SU-DHL-6 (cell line): Measurements from ENCODE around the gene COL5A1.

ENCODE experiments used
- H2AFZ ChIP-seq: fragments of 200-600 bp; sonication (generic); 2 replicates; pipeline ENCODE4 v1.6.1; 2014; ENCODE audit warnings: low read depth, mild to moderate bottlenecking, moderate library complexity, mixed read lengths, antibody characterized with exemption, low read length; ENCODE audit not compliant: severe bottlenecking
- H3F3A ChIP-seq: fragments of 200-600 bp; shearing (Covaris generic); 2 replicates; pipeline ENCODE4 v1.6.0; 2016; ENCODE audit warnings: antibody characterized with exemption, mild to moderate bottlenecking; ENCODE audit not compliant: insufficient read depth
- H3K27ac ChIP-seq: fragments of 200-600 bp; sonication (generic); 2 replicates; pipeline ENCODE4 v1.5.1; 2016; ENCODE audit warnings: low read depth, mild to moderate bottlenecking, low read length, moderate library complexity, mixed read lengths
- H3K27me3 ChIP-seq: fragments of 200-600 bp; sonication (generic), shearing (Covaris generic); 2 replicates; pipeline ENCODE4 v1.6.0; 2014; ENCODE audit warnings: mild to moderate bottlenecking, low read length
- H3K36me3 ChIP-seq: fragments of 200-600 bp; sonication (generic); 2 replicates; pipeline ENCODE4 v1.6.1; 2014; ENCODE audit warnings: mild to moderate bottlenecking, low read length, mixed read lengths
- H3K4me2 ChIP-seq: fragments of 300-600, 200-600 bp; shearing (Covaris generic), sonication (generic); 2 replicates; pipeline ENCODE4 v1.6.0; 2014; ENCODE audit warnings: low read length, low read depth, mild to moderate bottlenecking; ENCODE audit not compliant: poor library complexity, severe bottlenecking
- H3K4me3 ChIP-seq: fragments of 200-600 bp; sonication (generic); 2 replicates; pipeline ENCODE4 v1.5.1; 2014; ENCODE audit warnings: antibody characterized with exemption, low read length, mild to moderate bottlenecking, mixed read lengths; ENCODE audit not compliant: insufficient read depth, poor library complexity, severe bottlenecking
- H3K79me2 ChIP-seq: fragments of 200-600 bp; sonication (generic); 2 replicates; pipeline ENCODE4 v1.6.1; 2014; ENCODE audit warnings: mild to moderate bottlenecking, low read length, moderate library complexity; ENCODE audit not compliant: insufficient read depth
- H3K9ac ChIP-seq: fragments of 200-600 bp; sonication (generic); 2 replicates; pipeline ENCODE4 v1.7.0; 2014; ENCODE audit warnings: mild to moderate bottlenecking, low read length
- H3K9me2 ChIP-seq: fragments of 200-600 bp; sonication (generic); replicated peaks from 2 replicates; pipeline ENCODE4 v1.6.1; 2014; ENCODE audit warnings: low read length; ENCODE audit not compliant: insufficient read depth
- H3K9me3 ChIP-seq: fragments of 200-600 bp; sonication (generic); 2 replicates; pipeline ENCODE4 v1.6.1; 2014; ENCODE audit warnings: low read length, mixed read lengths; ENCODE audit not compliant: insufficient read depth
- H4K20me1 ChIP-seq: fragments of 200-600 bp; sonication (generic); 2 replicates; pipeline ENCODE4 v1.6.1; 2014; ENCODE audit warnings: low read depth, mild to moderate bottlenecking, antibody characterized with exemption, low read length, moderate library complexity, mixed read lengths
- CTCF ChIP-seq: fragments of 200-600 bp; sonication (generic); IDR thresholded peaks from one replicate; pipeline ENCODE4 v1.5.1; 2017; ENCODE audit warnings: antibody characterized with exemption, mild to moderate bottlenecking, low read length, moderate library complexity; ENCODE audit not compliant: insufficient read depth, poor library complexity, severe bottlenecking
- EZH2phosphoT487 ChIP-seq: fragments of 200-600 bp; sonication (generic), shearing (Covaris generic); conservative IDR thresholded peaks from 2 replicates; pipeline ENCODE4 v1.6.1; 2018; ENCODE audit warnings: mild to moderate bottlenecking, antibody characterized with exemption, low read length, moderate library complexity, mixed read lengths

The COL5A1 gene

DNA sequence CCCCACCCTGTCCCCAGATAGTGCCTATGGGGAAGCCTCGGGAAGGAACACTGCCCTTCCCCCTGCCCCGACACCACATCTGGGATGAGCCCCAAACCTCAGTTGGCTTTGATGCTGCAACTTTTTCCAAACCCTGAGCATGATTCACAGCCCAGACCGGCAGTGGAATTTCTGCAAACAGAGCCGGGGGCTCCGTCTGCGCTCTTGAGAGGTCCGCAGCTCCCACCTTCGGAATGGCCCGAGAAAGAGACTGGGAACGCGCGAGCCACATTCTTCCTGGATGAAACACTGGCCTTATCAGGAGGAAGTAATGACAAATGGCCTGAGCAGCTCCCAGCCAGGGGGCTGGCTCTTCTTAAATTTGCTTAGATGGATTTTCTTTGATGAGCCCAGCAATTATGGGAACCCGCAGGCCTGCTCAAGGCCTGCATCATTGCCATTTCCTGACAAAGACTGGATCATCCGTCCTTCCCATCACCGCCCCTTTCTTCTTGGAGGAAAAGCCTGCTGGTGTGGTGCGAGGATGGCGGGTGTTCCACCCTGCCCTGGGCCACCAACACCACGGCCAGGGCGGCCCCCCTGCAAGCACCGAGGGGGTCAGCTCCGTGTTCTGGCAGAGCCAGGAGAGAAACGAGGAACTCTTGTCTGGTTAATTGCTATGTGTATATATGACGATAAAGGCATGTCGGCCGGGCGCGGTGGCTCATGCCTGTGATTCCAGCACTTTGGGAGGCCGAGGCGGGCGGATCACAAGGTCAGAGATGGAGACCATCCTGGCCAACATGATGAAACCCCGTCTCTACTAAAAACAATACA, 38.8 kb upstream of the COL5A1 start:
- H4K20me1 ChIP-seq, result no peaks in the 10 kb centered on the region
- H3K9me3 ChIP-seq, result no peaks in the 10 kb centered on the region
- H3K36me3 ChIP-seq, result no peaks in the 10 kb centered on the region
- no peak overlapping the region for H3K27ac ChIP-seq
- no peaks in the 10 kb centered on the region for H3K27me3 ChIP-seq
- H3F3A ChIP-seq, result no peaks in the 10 kb centered on the region
- TF ChIP-seq EZH2phosphoT487, result no peak
- no peak for TF ChIP-seq CTCF
- no peaks in the 10 kb centered on the region for H3K9me2 ChIP-seq
- no peak overlapping the region for H3K4me2 ChIP-seq
- H3K79me2 ChIP-seq, result no peaks in the 10 kb centered on the region
- no peak overlapping the region for H3K4me3 ChIP-seq
- H2AFZ ChIP-seq, result no peak overlapping the region
- no peak overlapping the region for H3K9ac ChIP-seq

- Histone ChIP-seq H3K4me3 (no peak overlapping the region), H3K4me2 (no peak overlapping the region), H3K9ac (no peak overlapping the region), H3F3A (no peaks in the 10 kb centered on the region), H3K27me3 (no peaks in the 10 kb centered on the region), H4K20me1 (no peaks in the 10 kb centered on the region), H3K36me3 (no peaks in the 10 kb centered on the region), H3K9me3 (no peaks in the 10 kb centered on the region), H2AFZ (no peak overlapping the region), H3K9me2 (no peaks in the 10 kb centered on the region), H3K79me2 (no peaks in the 10 kb centered on the region), H3K27ac (no peak overlapping the region)
- TF ChIP-seq CTCF (no peak), EZH2phosphoT487 (no peak)
Observed at GRCh38 chr9:134604834-134605233, 36.8 kb upstream of the COL5A1 start.

DNA sequence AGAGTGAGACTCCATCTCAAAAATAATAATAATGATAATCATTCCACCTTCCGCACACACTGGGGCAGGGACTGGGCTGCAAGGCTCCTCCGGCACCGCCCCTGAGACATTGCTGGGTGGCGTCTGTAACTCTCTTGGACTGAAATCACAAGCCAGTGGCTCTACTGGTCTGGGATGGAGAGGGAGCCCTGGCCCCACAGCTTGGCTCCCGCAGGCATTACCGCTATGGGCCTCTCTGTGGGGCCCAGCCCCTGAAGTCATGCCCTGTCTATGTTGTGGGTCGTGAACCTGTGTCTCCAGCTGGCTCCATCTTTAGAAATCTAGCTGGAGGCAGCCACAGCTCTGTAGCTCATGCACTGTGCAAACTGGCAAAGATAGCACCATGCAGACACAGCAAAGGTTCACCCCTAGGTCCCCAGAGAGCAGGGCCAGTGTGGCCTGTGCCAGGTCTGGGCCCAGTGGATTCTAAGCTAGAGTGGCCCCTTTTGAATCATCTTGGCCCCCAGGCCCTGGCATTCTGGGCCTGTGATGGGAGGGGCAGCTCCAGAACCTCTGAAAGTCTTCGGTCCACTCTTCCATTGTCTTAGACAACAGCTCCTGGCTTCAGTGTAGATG, 36.1 kb upstream of the COL5A1 start:
- Histone ChIP-seq H3K9ac (no peak overlapping the region), H3K27ac (no peak overlapping the region), H4K20me1 (no peaks in the 10 kb centered on the region), H2AFZ (no peak overlapping the region), H3F3A (no peaks in the 10 kb centered on the region), H3K9me3 (no peaks in the 10 kb centered on the region), H3K27me3 (no peaks in the 10 kb centered on the region), H3K9me2 (no peaks in the 10 kb centered on the region), H3K4me2 (no peak overlapping the region), H3K4me3 (no peak overlapping the region), H3K79me2 (no peaks in the 10 kb centered on the region), H3K36me3 (no peaks in the 10 kb centered on the region)
- TF ChIP-seq EZH2phosphoT487 (no peak), CTCF (no peak)
